ENCODE measurements around the gene LCN10.
"Not testable (repeated sequence)": the region's sequence is repeated elsewhere in the genome, so short reads cannot be mapped to it uniquely, and the experiment has no call there.

Gene LCN10

DNA sequence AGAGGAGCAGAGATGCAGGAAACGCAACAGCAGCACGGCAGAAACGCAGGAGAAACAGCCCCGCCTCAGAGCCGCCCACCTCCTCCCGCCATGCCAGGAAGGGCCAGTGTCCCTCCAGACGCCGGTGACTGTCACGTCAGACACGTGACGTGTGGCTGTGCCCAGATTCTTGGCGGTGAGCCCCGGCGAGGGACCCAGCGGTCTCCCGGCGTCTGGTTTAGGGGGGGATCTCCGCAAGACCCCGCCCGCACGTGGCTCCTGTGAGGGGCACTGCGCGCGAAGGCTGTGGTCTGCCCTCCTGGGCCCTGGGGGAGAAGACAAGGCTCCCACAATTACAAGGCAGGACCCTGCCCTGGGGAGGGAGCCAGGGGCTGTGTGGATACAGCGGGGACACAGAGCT, 17.7 kb upstream of the LCN10 start:
- Histone ChIP-seq H3K9ac (ENCODE audit: low read length in 2 of 2) (no peak overlapping the region), H3K4me1 (ENCODE audit: control insufficient read depth, insufficient read depth, low read length) (peaks cover 7% of the 10 kb centered on the region), H3K36me3 (ENCODE audit: control insufficient read depth in 2 of 2, insufficient read depth in 2 of 2, low read length in 2 of 2) (no peaks in the 10 kb centered on the region), H3K27me3 (ENCODE audit: control insufficient read depth in 1 of 2, insufficient read depth in 2 of 2, low read length in 2 of 2) (peaks cover 17 to 23% of the 10 kb centered on the region in 2 donors), H3K4me3 (ENCODE audit: low read length in 2 of 2) (no peak overlapping the region), H3K27ac (ENCODE audit: low read length) (no peak overlapping the region), H3K9me3 (ENCODE audit: control insufficient read depth in 2 of 2, low read length in 2 of 2) (peaks cover 0 to 3% of the 10 kb centered on the region in 2 donors)

GRCh38 chr9:136759436-136760325, 16.9 kb upstream of the LCN10 start:
- H3K9ac ChIP-seq (ENCODE audit: low read length in 2 of 2), result no peak overlapping the region
- H3K4me3 ChIP-seq (ENCODE audit: low read length in 2 of 2), result no peak overlapping the region
- peaks cover 7% of the 10 kb centered on the region for H3K4me1 ChIP-seq (ENCODE audit: control insufficient read depth, insufficient read depth, low read length)
- H3K27ac ChIP-seq (ENCODE audit: low read length), result no peak overlapping the region
- H3K27me3 ChIP-seq (ENCODE audit: control insufficient read depth in 1 of 2, insufficient read depth in 2 of 2, low read length in 2 of 2), result peaks cover 17 to 21% of the 10 kb centered on the region in 2 donors
- peaks cover 0 to 5% of the 10 kb centered on the region in 2 donors for H3K9me3 ChIP-seq (ENCODE audit: control insufficient read depth in 2 of 2, low read length in 2 of 2)
- H3K36me3 ChIP-seq (ENCODE audit: control insufficient read depth in 2 of 2, insufficient read depth in 2 of 2, low read length in 2 of 2), result no peaks in the 10 kb centered on the region

DNA sequence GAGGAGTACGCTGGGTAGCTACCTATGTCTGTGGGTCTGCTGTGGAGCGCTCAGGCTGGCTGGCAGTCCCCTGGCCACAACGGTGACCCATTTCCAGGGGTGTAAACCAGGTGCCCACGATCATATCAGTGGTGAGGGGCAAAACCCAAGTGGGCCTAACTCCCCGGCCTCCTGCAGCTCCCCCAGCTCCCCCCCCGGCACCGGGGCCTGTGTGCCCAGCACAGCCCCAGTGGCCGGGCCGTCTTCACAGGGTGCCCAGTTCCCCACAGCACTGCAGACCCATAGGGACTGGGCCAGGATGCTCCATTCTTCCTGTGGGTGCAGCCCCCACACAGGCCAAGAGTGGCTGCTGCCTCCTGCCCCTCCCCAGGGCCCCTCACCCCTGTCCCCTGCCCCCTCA, 16.3 kb upstream of the LCN10 start:
- Histone ChIP-seq H3K36me3 (ENCODE audit: control insufficient read depth in 2 of 2, insufficient read depth in 2 of 2, low read length in 2 of 2) (no peaks in the 10 kb centered on the region), H3K4me3 (ENCODE audit: low read length in 2 of 2) (no peak overlapping the region), H3K9me3 (ENCODE audit: control insufficient read depth in 2 of 2, low read length in 2 of 2) (peaks cover 0 to 5% of the 10 kb centered on the region in 2 donors), H3K9ac (ENCODE audit: low read length in 2 of 2) (no peak overlapping the region), H3K4me1 (ENCODE audit: control insufficient read depth, insufficient read depth, low read length) (peaks cover 7% of the 10 kb centered on the region), H3K27ac (ENCODE audit: low read length) (no peak overlapping the region), H3K27me3 (ENCODE audit: control insufficient read depth in 1 of 2, insufficient read depth in 2 of 2, low read length in 2 of 2) (peaks cover 11 to 18% of the 10 kb centered on the region in 2 donors)

DNA sequence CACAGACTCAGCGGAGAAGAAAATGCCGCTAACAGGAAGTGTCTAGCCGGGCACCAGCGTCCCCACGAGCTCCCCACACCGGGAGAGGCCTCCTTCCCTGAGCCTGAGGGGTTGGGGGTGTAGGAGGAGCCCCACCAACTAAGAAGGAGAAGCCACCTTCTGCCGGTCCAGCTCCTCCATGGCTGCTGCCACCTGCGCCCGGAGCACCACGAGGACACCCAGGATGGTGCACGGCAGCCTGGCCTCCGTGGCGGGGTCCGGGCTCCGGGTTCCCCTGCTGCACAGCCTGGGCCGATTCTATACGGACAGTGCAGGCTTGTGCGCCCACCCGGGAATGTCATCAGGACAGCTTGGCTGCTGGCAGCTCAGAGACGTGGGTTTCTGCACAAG, 15.0 kb upstream of the LCN10 start:
- Histone ChIP-seq H3K9ac (ENCODE audit: low read length in 2 of 2) (no peak overlapping the region), H3K4me1 (ENCODE audit: control insufficient read depth, insufficient read depth, low read length) (peaks cover 3% of the 10 kb centered on the region), H3K36me3 (ENCODE audit: control insufficient read depth in 2 of 2, insufficient read depth in 2 of 2, low read length in 2 of 2) (no peaks in the 10 kb centered on the region), H3K27me3 (ENCODE audit: control insufficient read depth in 1 of 2, insufficient read depth in 2 of 2, low read length in 2 of 2) (peaks cover 3 to 13% of the 10 kb centered on the region in 2 donors), H3K4me3 (ENCODE audit: low read length in 2 of 2) (no peak overlapping the region), H3K27ac (ENCODE audit: low read length) (no peak overlapping the region), H3K9me3 (ENCODE audit: control insufficient read depth in 2 of 2, low read length in 2 of 2) (peaks cover 0 to 5% of the 10 kb centered on the region in 2 donors)

- Histone ChIP-seq H3K4me1 (ENCODE audit: control insufficient read depth, insufficient read depth, low read length) (peaks cover 3% of the 10 kb centered on the region), H3K36me3 (ENCODE audit: control insufficient read depth in 2 of 2, insufficient read depth in 2 of 2, low read length in 2 of 2) (no peaks in the 10 kb centered on the region), H3K4me3 (ENCODE audit: low read length in 2 of 2) (no peak overlapping the region), H3K9ac (ENCODE audit: low read length in 2 of 2) (no peak overlapping the region), H3K9me3 (ENCODE audit: control insufficient read depth in 2 of 2, low read length in 2 of 2) (peaks cover 0 to 5% of the 10 kb centered on the region in 2 donors), H3K27ac (ENCODE audit: low read length) (no peak overlapping the region), H3K27me3 (ENCODE audit: control insufficient read depth in 1 of 2, insufficient read depth in 2 of 2, low read length in 2 of 2) (peaks cover 3 to 13% of the 10 kb centered on the region in 2 donors)
Observed at GRCh38 chr9:136757328-136757727, 14.6 kb upstream of the LCN10 start.

- Histone ChIP-seq H3K27me3 (ENCODE audit: control insufficient read depth in 1 of 2, insufficient read depth in 2 of 2, low read length in 2 of 2) (peaks cover 3 to 10% of the 10 kb centered on the region in 2 donors), H3K9me3 (ENCODE audit: control insufficient read depth in 2 of 2, low read length in 2 of 2) (peaks cover 0 to 5% of the 10 kb centered on the region in 2 donors), H3K4me1 (ENCODE audit: control insufficient read depth, insufficient read depth, low read length) (peaks cover 3% of the 10 kb centered on the region), H3K9ac (ENCODE audit: low read length in 2 of 2) (no peak overlapping the region), H3K4me3 (ENCODE audit: low read length in 2 of 2) (no peak overlapping the region), H3K27ac (ENCODE audit: low read length) (no peak overlapping the region), H3K36me3 (ENCODE audit: control insufficient read depth in 2 of 2, insufficient read depth in 2 of 2, low read length in 2 of 2) (no peaks in the 10 kb centered on the region)
Observed at GRCh38 chr9:136756836-136757235, 14.1 kb upstream of the LCN10 start.

GRCh38 chr9:136756134-136756438, 13.3 kb upstream of the LCN10 start:
- Histone ChIP-seq H3K27me3 (ENCODE audit: control insufficient read depth in 1 of 2, insufficient read depth in 2 of 2, low read length in 2 of 2) (peaks cover 0 to 10% of the 10 kb centered on the region in 2 donors), H3K4me3 (ENCODE audit: low read length in 2 of 2) (no peak overlapping the region), H3K4me1 (ENCODE audit: control insufficient read depth, insufficient read depth, low read length) (peaks cover 3% of the 10 kb centered on the region), H3K27ac (ENCODE audit: low read length) (no peak overlapping the region), H3K36me3 (ENCODE audit: control insufficient read depth in 2 of 2, insufficient read depth in 2 of 2, low read length in 2 of 2) (no peaks in the 10 kb centered on the region), H3K9me3 (ENCODE audit: control insufficient read depth in 2 of 2, low read length in 2 of 2) (peaks cover 0 to 5% of the 10 kb centered on the region in 2 donors), H3K9ac (ENCODE audit: low read length in 2 of 2) (no peak overlapping the region)

DNA sequence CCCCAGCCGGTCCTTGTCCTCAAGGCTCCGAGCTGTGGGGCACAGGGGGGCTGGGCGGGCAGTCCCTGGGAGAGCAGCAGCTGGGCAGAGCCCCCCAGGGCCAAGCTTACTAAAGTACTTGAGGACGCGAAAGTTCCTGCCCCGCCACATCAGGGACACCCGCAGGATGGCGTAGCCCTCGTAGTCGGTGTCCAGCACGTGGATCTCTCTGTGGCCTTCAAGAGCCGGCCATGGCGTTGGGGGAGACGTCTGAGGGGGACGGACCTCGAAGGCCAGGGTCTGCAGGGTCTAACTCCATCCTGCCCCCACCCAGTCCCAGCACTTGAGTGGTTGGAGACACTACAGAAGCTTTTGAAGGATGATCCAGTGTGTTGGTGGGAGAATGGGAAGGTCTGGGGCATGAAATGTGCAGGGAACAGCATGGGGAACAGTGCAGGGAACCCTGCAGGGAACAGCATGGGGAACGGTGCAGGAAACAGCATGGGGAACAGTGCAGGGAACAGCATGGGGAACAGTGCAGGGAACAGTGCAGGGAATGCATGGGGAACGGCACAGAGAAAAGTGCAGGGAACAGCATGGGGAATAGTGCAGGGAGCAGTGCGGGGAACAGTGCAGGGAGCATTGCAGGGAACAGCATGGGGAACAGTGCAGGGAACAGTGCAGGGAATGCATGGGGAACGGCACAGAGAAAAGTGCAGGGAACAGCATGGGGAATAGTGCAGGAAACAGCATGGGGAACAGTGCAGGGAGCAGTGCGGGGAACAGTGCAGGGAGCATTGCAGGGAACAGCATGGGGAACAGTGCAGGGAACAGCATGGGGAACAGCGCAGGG, 12.8 kb upstream of the LCN10 start:
- not testable (repeated sequence) for H3K4me3 ChIP-seq (ENCODE audit: low read length in 2 of 2); H3K27ac ChIP-seq (ENCODE audit: low read length); H3K4me1 ChIP-seq (ENCODE audit: control insufficient read depth, insufficient read depth, low read length); H3K9me3 ChIP-seq (ENCODE audit: control insufficient read depth in 2 of 2, low read length in 2 of 2); H3K36me3 ChIP-seq (ENCODE audit: control insufficient read depth in 2 of 2, insufficient read depth in 2 of 2, low read length in 2 of 2); H3K9ac ChIP-seq (ENCODE audit: low read length in 2 of 2)
- peaks cover 0 to 10% of the 10 kb centered on the region in 2 donors for H3K27me3 ChIP-seq (ENCODE audit: control insufficient read depth in 1 of 2, insufficient read depth in 2 of 2, low read length in 2 of 2)

GRCh38 chr9:136754626-136755301, 12.0 kb upstream of the LCN10 start:
- Histone ChIP-seq H3K27me3 (ENCODE audit: control insufficient read depth in 1 of 2, insufficient read depth in 2 of 2, low read length in 2 of 2) (peaks cover 0 to 6% of the 10 kb centered on the region in 2 donors), H3K4me1 (ENCODE audit: control insufficient read depth, insufficient read depth, low read length) (no peaks in the 10 kb centered on the region), H3K27ac (ENCODE audit: low read length) (no peak overlapping the region), H3K4me3 (ENCODE audit: low read length in 2 of 2) (no peak overlapping the region), H3K36me3 (ENCODE audit: control insufficient read depth in 2 of 2, insufficient read depth in 2 of 2, low read length in 2 of 2) (no peaks in the 10 kb centered on the region), H3K9me3 (ENCODE audit: control insufficient read depth in 2 of 2, low read length in 2 of 2) (peaks cover 0 to 5% of the 10 kb centered on the region in 2 donors), H3K9ac (ENCODE audit: low read length in 2 of 2) (no peak overlapping the region)

- H3K27ac ChIP-seq (ENCODE audit: low read length), result no peak overlapping the region
Observed at GRCh38 chr9:136754059-136754572, 11.4 kb upstream of the LCN10 start.

More at GRCh38 chr9:136754059-136754572, 11.4 kb upstream of the LCN10 start:
- H3K4me3 ChIP-seq (ENCODE audit: low read length in 2 of 2), result no peak overlapping the region
- H3K27me3 ChIP-seq (ENCODE audit: control insufficient read depth in 1 of 2, insufficient read depth in 2 of 2, low read length in 2 of 2), result peaks cover 0 to 6% of the 10 kb centered on the region in 2 donors
- H3K9ac ChIP-seq (ENCODE audit: low read length in 2 of 2), result no peak overlapping the region
- H3K9me3 ChIP-seq (ENCODE audit: control insufficient read depth in 2 of 2, low read length in 2 of 2), result peaks cover 0 to 5% of the 10 kb centered on the region in 2 donors
- no peaks in the 10 kb centered on the region for H3K4me1 ChIP-seq (ENCODE audit: control insufficient read depth, insufficient read depth, low read length)
- H3K36me3 ChIP-seq (ENCODE audit: control insufficient read depth in 2 of 2, insufficient read depth in 2 of 2, low read length in 2 of 2), result no peaks in the 10 kb centered on the region
